CD8-positive, alpha-beta memory T cell (primary cell): Measurements from ENCODE around the gene TRAF5. TPM values are rescaled to one million over a fixed set of nuclear protein-coding genes. Genes with fewer than 3 reads are reported as not detected.
A peak's percentile ranks its signal among the peaks of the same experiment; 100 is the strongest.

Experiments
- CTCF ChIA-PET: fragments of 350-600 bp; sonication (Branson Sonifier 250); formaldehyde crosslinking; loops from one replicate; lab custom pipeline; 2021; ENCODE audit warnings: antibody characterized with exemption; lab: Charles Lee
- POLR2A ChIA-PET: fragments of 350-600 bp; sonication (Branson Sonifier 250); formaldehyde crosslinking; loops from one replicate; lab custom pipeline; 2021; ENCODE audit warnings: antibody characterized with exemption; lab: Charles Lee
- DNase-seq, 5 donors: peaks; one replicate each; pipeline versions ENCODE4 v3.0.0 to v3.0.0-alpha.2; 2020 to 2022; ENCODE audit warnings: mixed read lengths in 1 of 5
- H3K27ac ChIP-seq: one replicate; pipeline ENCODE4 v1.7.0; 2013; ENCODE audit warnings: low read depth, mild to moderate bottlenecking, low read length, moderate library complexity
- H3K27me3 ChIP-seq: 2 replicates; pipeline ENCODE4 v1.7.0; 2013; ENCODE audit warnings: low read length, mild to moderate bottlenecking; ENCODE audit not compliant: insufficient read depth, poor library complexity, severe bottlenecking
- H3K36me3 ChIP-seq: 2 replicates; pipeline ENCODE4 v1.7.0; 2013; ENCODE audit warnings: mild to moderate bottlenecking, low read length, moderate library complexity; ENCODE audit not compliant: insufficient read depth
- H3K4me1 ChIP-seq: 2 replicates; pipeline ENCODE4 v1.7.0; 2013; ENCODE audit warnings: mild to moderate bottlenecking, low read length, moderate library complexity; ENCODE audit not compliant: insufficient read depth
- H3K4me3 ChIP-seq: 2 replicates; pipeline ENCODE4 v1.7.0; 2013; ENCODE audit warnings: mild to moderate bottlenecking, low read length
- H3K9me3 ChIP-seq: 2 replicates; pipeline ENCODE4 v1.7.0; 2013; ENCODE audit warnings: mild to moderate bottlenecking, low read length
- H3K27ac Mint-ChIP-seq, 8 donors: one replicate each; pipeline ENCODE4 v1.8.0; 2020 to 2021; ENCODE audit warnings: mixed read lengths in 8 of 8, mild to moderate bottlenecking in 6 of 8, inconsistent platforms in 3 of 8, moderate library complexity in 3 of 8
- H3K27me3 Mint-ChIP-seq, 2 donors: one replicate each; pipeline ENCODE4 v1.8.0; 2020 to 2021; ENCODE audit warnings: mixed read lengths in 2 of 2, mild to moderate bottlenecking in 1 of 2, moderate library complexity in 1 of 2
- H3K36me3 Mint-ChIP-seq, 3 donors: one replicate each; pipeline ENCODE4 v1.8.0; 2020 to 2021; ENCODE audit warnings: mixed read lengths in 3 of 3, inconsistent platforms in 1 of 3, mild to moderate bottlenecking in 1 of 3
- H3K4me1 Mint-ChIP-seq, 3 donors: one replicate each; pipeline ENCODE4 v1.8.0; 2020 to 2021; ENCODE audit warnings: mixed read lengths in 3 of 3, inconsistent platforms in 1 of 3, mild to moderate bottlenecking in 1 of 3
- H3K4me3 Mint-ChIP-seq, 7 donors: one replicate each; pipeline ENCODE4 v1.8.0; 2020 to 2021; ENCODE audit warnings: mixed read lengths in 7 of 7, mild to moderate bottlenecking in 6 of 7, moderate library complexity in 4 of 7, inconsistent platforms in 2 of 7
- H3K9me3 Mint-ChIP-seq, 5 donors: one replicate each; pipeline ENCODE4 v1.8.0; 2020 to 2022; ENCODE audit warnings: mixed read lengths in 5 of 5, mild to moderate bottlenecking in 3 of 5, moderate library complexity in 2 of 5, inconsistent platforms in 1 of 5
- polyA plus RNA-seq: library from polyadenylated mRNA; unstranded; fragments of 300-500 nt; fragmentation: Illumina TruSeq; gene quantifications from one replicate; pipeline ENCODE4 v1.2.3, GENCODE V29; 2021
- total RNA-seq, 2 experiments: library from RNA; stranded (reverse); gene quantifications; one replicate each; pipeline ENCODE4 v1.2.3, GENCODE V29; 2021

Gene TRAF5
- total and polyA plus RNA-seq, 3 experiments from 2014 or later, result 30.7 to 38.3 (median 33.7) TPM

GRCh38 chr1:211341999-211342398 is 15.4 kb downstream of the TRAF5 start:
- ChIA-PET POLR2A (no interaction called here), CTCF (interaction anchor here (2.1 kb wide), 1 partner anchor 18 kb away, joined by 12 read pairs; no protein-coding TSS in a partner anchor)
- Mint-ChIP-seq H3K4me3 (peak overlapping the region in 1 of 7 donors; percentile 27), H3K27ac (peak overlapping the region in 3 of 8 donors; percentile 25 to 42 (median 29)), H3K27me3 (no peaks in the 10 kb centered on the region), H3K36me3 (peaks cover 0 to 32% (median 15%) of the 10 kb centered on the region in 3 donors), H3K4me1 (peaks cover 87 to 95% (median 92%) of the 10 kb centered on the region in 3 donors), H3K9me3 (no peaks in the 10 kb centered on the region)
- Histone ChIP-seq H3K27me3 (no peaks in the 10 kb centered on the region), H3K36me3 (no peaks in the 10 kb centered on the region), H3K9me3 (no peaks in the 10 kb centered on the region), H3K27ac (no peak overlapping the region), H3K4me3 (no peak overlapping the region), H3K4me1 (peaks cover 87% of the 10 kb centered on the region)
- DNase-seq, result no peak

- Histone ChIP-seq H3K9me3 (no peaks in the 10 kb centered on the region), H3K27ac (no peak overlapping the region), H3K27me3 (no peaks in the 10 kb centered on the region), H3K4me3 (no peak overlapping the region), H3K4me1 (peaks cover 80% of the 10 kb centered on the region), H3K36me3 (no peaks in the 10 kb centered on the region)
- Mint-ChIP-seq H3K27me3 (no peaks in the 10 kb centered on the region), H3K4me3 (peak overlapping the region in 2 of 7 donors; percentile 41 to 80), H3K36me3 (peaks cover 0 to 37% (median 8%) of the 10 kb centered on the region in 3 donors), H3K4me1 (peaks cover 83 to 95% (median 91%) of the 10 kb centered on the region in 3 donors), H3K9me3 (no peaks in the 10 kb centered on the region), H3K27ac (peak overlapping the region in 7 of 8 donors; percentile 6 to 91 (median 62))
- DNase-seq, result no peak
- CTCF ChIA-PET, result interaction anchor here (1.0 to 2.1 kb wide), 3 partner anchors 8 to 20 kb away, joined by 3 to 12 read pairs (median 3); no protein-coding TSS in a partner anchor
- POLR2A ChIA-PET, result no interaction called here
Observed at GRCh38 chr1:211343607-211344006, 17.0 kb downstream of the TRAF5 start.

GRCh38 chr1:211344152-211344618 is 17.6 kb downstream of the TRAF5 start:
- Mint-ChIP-seq H3K9me3 (no peaks in the 10 kb centered on the region), H3K27ac (peak overlapping the region in 7 of 8 donors; percentile 6 to 81 (median 58)), H3K4me1 (peaks cover 81 to 94% (median 91%) of the 10 kb centered on the region in 3 donors)

GRCh38 chr1:211345719-211346118 is 19.1 kb downstream of the TRAF5 start:
- no peaks in the 10 kb centered on the region for H3K36me3 ChIP-seq
- H3K4me3 Mint-ChIP-seq, result peak overlapping the region in 1 of 7 donors; percentile 6
- no peak overlapping the region for H3K27ac ChIP-seq
- peaks cover 84 to 97% (median 96%) of the 10 kb centered on the region in 3 donors for H3K4me1 Mint-ChIP-seq
- POLR2A ChIA-PET, result no interaction called here
- peaks cover 77% of the 10 kb centered on the region for H3K4me1 ChIP-seq
- CTCF ChIA-PET, result interaction anchor here (1.0 to 2.6 kb wide), 2 partner anchors 10 kb away, joined by 3 to 8 read pairs; no protein-coding TSS in a partner anchor
- no peaks in the 10 kb centered on the region for H3K9me3 ChIP-seq
- H3K36me3 Mint-ChIP-seq, result peaks cover 0 to 35% (median 2%) of the 10 kb centered on the region in 3 donors
- no peaks in the 10 kb centered on the region for H3K27me3 Mint-ChIP-seq
- DNase-seq, result no peak
- H3K9me3 Mint-ChIP-seq, result no peaks in the 10 kb centered on the region
- no peaks in the 10 kb centered on the region for H3K27me3 ChIP-seq
- no peak overlapping the region for H3K4me3 ChIP-seq
- H3K27ac Mint-ChIP-seq, result peak overlapping the region in 6 of 8 donors; percentile 43 to 68 (median 63)

More at GRCh38 chr1:211344152-211344618, 17.6 kb downstream of the TRAF5 start:
- Mint-ChIP-seq H3K4me3 (peak overlapping the region in 1 of 7 donors; percentile 41), H3K27me3 (no peaks in the 10 kb centered on the region), H3K36me3 (peaks cover 0 to 33% (median 5%) of the 10 kb centered on the region in 3 donors)
- Histone ChIP-seq H3K4me3 (no peak overlapping the region), H3K27me3 (no peaks in the 10 kb centered on the region), H3K4me1 (peaks cover 76% of the 10 kb centered on the region), H3K27ac (peak overlapping the region; percentile 7), H3K36me3 (no peaks in the 10 kb centered on the region), H3K9me3 (no peaks in the 10 kb centered on the region)
- ChIA-PET POLR2A (no interaction called here), CTCF (interaction anchor here (1.0 to 2.1 kb wide), 3 partner anchors 8 to 21 kb away, joined by 3 to 12 read pairs (median 3); no protein-coding TSS in a partner anchor)
- no peak for DNase-seq

GRCh38 chr1:211347077-211347844 is 20.6 kb downstream of the TRAF5 start:
- Mint-ChIP-seq H3K9me3 (peaks cover 0 to 2% (median 0%) of the 10 kb centered on the region in 5 donors), H3K4me1 (peaks cover 81 to 95% (median 95%) of the 10 kb centered on the region in 3 donors), H3K27me3 (no peaks in the 10 kb centered on the region), H3K4me3 (peak overlapping the region in 4 of 7 donors; percentile 29 to 45 (median 36)), H3K27ac (peak overlapping the region; percentile 15 to 88 (median 59)), H3K36me3 (peaks cover 0 to 37% (median 3%) of the 10 kb centered on the region in 3 donors)
- Histone ChIP-seq H3K27ac (no peak overlapping the region), H3K9me3 (no peaks in the 10 kb centered on the region), H3K27me3 (no peaks in the 10 kb centered on the region), H3K4me3 (no peak overlapping the region), H3K4me1 (peaks cover 78% of the 10 kb centered on the region), H3K36me3 (no peaks in the 10 kb centered on the region)
- ChIA-PET POLR2A (no interaction called here), CTCF (interaction anchor here (1.1 to 2.6 kb wide), 4 partner anchors 11 to 688 kb away, joined by 3 to 9 read pairs (median 8); partner anchors contain the start of genes DTL and INTS7)
- DNase-seq, result no peak

- peak overlapping the region in 4 of 8 donors; percentile 5 to 84 (median 26) for H3K27ac Mint-ChIP-seq
- Histone ChIP-seq H3K27me3 (no peaks in the 10 kb centered on the region), H3K9me3 (no peaks in the 10 kb centered on the region), H3K4me1 (peaks cover 81% of the 10 kb centered on the region), H3K4me3 (no peak overlapping the region), H3K36me3 (no peaks in the 10 kb centered on the region), H3K27ac (no peak overlapping the region)
- H3K27me3 Mint-ChIP-seq, result no peaks in the 10 kb centered on the region
- POLR2A ChIA-PET, result no interaction called here
- H3K36me3 Mint-ChIP-seq, result peaks cover 0 to 38% (median 3%) of the 10 kb centered on the region in 3 donors
- H3K4me3 Mint-ChIP-seq, result peak overlapping the region in 1 of 7 donors; percentile 27
- peaks cover 81 to 97% (median 96%) of the 10 kb centered on the region in 3 donors for H3K4me1 Mint-ChIP-seq
- no peak for DNase-seq
- CTCF ChIA-PET, result interaction anchor here (2.4 kb wide), 1 partner anchor 25 kb away, joined by 9 read pairs; no protein-coding TSS in a partner anchor
- peaks cover 0 to 2% (median 0%) of the 10 kb centered on the region in 5 donors for H3K9me3 Mint-ChIP-seq
Observed at GRCh38 chr1:211348547-211348946, 21.9 kb downstream of the TRAF5 start.

GRCh38 chr1:211349741-211350140 is 23.1 kb downstream of the TRAF5 start:
- Histone ChIP-seq H3K9me3 (no peaks in the 10 kb centered on the region), H3K4me3 (no peak overlapping the region), H3K36me3 (no peaks in the 10 kb centered on the region), H3K4me1 (peaks cover 80% of the 10 kb centered on the region), H3K27me3 (no peaks in the 10 kb centered on the region), H3K27ac (no peak overlapping the region)
- H3K4me3 Mint-ChIP-seq, result peak overlapping the region in 1 of 7 donors; percentile 11
- peaks cover 83 to 97% (median 96%) of the 10 kb centered on the region in 3 donors for H3K4me1 Mint-ChIP-seq
- ChIA-PET CTCF (interaction anchor here (2.5 kb wide), 1 partner anchor 13 kb away, joined by 8 read pairs; no protein-coding TSS in a partner anchor), POLR2A (no interaction called here)
- peaks cover 0 to 2% (median 0%) of the 10 kb centered on the region in 5 donors for H3K9me3 Mint-ChIP-seq
- H3K27ac Mint-ChIP-seq, result peak overlapping the region; percentile 0 to 97 (median 82)
- DNase-seq, result no peak
- H3K27me3 Mint-ChIP-seq, result no peaks in the 10 kb centered on the region
- peaks cover 0 to 39% (median 3%) of the 10 kb centered on the region in 3 donors for H3K36me3 Mint-ChIP-seq
